ENCODE measurements around the gene TROAP. TPM values are rescaled to one million over a fixed set of nuclear protein-coding genes. Genes with fewer than 3 reads are reported as not detected.

TROAP gene
- total and polyA plus RNA-seq, 9 of the 15 experiments (the other 6 are each of a cell fraction or from before 2014, with no cell fraction given) = 46.4 to 171 (median 59.8) TPM

DNA sequence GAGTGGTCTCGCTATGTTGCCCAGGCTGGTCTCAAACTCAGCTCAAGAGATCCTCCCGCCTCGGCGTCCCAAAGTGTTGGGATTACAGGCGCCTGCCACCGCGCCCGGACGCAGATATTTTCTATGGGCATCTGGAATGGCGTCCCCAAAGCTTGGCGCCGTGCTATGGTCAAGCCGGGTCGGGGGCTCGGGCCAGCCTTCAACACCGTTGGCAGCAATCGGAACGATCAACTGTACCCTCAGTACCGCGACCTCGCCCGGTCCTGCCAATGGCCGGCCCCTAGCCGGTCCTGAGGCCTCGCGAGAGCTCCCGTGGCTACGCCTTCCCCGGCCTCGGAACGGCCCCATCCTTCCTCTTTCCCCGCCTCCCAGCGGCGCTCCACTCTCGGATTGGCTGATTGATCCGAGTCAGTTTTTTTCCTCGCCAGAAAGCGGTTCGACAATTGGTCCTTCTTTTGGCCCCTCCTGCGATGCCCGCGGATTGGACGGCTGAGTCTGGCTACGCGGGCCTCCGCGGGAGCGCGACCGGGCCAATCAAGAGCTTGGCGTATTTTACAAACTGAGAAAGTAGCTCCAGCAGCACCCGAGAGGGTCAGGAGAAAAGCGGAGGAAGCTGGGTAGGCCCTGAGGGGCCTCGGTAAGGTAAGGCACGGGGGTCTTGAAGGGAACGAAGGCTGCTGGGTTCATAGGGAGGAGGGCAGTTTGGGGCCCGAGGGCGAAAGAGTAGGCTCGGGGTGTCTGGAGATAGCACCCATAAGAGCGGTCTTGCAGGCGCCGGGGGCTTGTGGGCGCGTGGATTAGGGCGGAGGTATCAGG is at the start of gene TROAP (continued):
- TF ChIP-seq POLR3A (IDR thresholded peaks at IDR 0.05; ENCODE audit: borderline replicate concordance, extremely low read depth, insufficient read depth, insufficient read length) = no peak
- TF ChIP-seq HNRNPLL (IDR thresholded peaks at IDR 0.05; ENCODE audit: low read depth, low read length, poor library complexity, severe bottlenecking) = peak; percentile 35
- TF ChIP-seq SMARCC2 (IDR thresholded peaks at IDR 0.05; ENCODE audit: low read depth) = no peak
- TF ChIP-seq, protein P1, sequence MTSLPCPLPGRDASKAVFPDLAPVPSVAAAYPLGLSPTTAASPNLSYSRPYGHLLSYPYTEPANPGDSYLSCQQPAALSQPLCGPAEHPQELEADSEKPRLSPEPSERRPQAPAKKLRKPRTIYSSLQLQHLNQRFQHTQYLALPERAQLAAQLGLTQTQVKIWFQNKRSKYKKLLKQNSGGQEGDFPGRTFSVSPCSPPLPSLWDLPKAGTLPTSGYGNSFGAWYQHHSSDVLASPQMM (CRISPR knock-in tag; IDR thresholded peaks at IDR 0.05) = no peak
- TF ChIP-seq GABPB1 (CRISPR knock-in tag; IDR thresholded peaks at IDR 0.05) = no peak
- TF ChIP-seq, protein P2, sequence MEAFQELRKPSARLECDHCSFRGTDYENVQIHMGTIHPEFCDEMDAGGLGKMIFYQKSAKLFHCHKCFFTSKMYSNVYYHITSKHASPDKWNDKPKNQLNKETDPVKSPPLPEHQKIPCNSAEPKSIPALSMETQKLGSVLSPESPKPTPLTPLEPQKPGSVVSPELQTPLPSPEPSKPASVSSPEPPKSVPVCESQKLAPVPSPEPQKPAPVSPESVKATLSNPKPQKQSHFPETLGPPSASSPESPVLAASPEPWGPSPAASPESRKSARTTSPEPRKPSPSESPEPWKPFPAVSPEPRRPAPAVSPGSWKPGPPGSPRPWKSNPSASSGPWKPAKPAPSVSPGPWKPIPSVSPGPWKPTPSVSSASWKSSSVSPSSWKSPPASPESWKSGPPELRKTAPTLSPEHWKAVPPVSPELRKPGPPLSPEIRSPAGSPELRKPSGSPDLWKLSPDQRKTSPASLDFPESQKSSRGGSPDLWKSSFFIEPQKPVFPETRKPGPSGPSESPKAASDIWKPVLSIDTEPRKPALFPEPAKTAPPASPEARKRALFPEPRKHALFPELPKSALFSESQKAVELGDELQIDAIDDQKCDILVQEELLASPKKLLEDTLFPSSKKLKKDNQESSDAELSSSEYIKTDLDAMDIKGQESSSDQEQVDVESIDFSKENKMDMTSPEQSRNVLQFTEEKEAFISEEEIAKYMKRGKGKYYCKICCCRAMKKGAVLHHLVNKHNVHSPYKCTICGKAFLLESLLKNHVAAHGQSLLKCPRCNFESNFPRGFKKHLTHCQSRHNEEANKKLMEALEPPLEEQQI (IDR thresholded peaks at IDR 0.05) = no peak
- no peak for TF ChIP-seq MEIS2 (IDR thresholded peaks at IDR 0.05; ENCODE audit: partially characterized antibody)
- no peak for TF ChIP-seq PHTF2 (CRISPR knock-in tag; IDR thresholded peaks at IDR 0.05)
- TF ChIP-seq FOS (IDR thresholded peaks at IDR 0.05; ENCODE audit: extremely low read depth, insufficient read length) = peak; percentile 88
- TF ChIP-seq BCL6 (CRISPR knock-in tag; IDR thresholded peaks at IDR 0.05) = no peak
- TF ChIP-seq USF1 (CRISPR knock-in tag; IDR thresholded peaks at IDR 0.05) = no peak
- TF ChIP-seq, protein P3, sequence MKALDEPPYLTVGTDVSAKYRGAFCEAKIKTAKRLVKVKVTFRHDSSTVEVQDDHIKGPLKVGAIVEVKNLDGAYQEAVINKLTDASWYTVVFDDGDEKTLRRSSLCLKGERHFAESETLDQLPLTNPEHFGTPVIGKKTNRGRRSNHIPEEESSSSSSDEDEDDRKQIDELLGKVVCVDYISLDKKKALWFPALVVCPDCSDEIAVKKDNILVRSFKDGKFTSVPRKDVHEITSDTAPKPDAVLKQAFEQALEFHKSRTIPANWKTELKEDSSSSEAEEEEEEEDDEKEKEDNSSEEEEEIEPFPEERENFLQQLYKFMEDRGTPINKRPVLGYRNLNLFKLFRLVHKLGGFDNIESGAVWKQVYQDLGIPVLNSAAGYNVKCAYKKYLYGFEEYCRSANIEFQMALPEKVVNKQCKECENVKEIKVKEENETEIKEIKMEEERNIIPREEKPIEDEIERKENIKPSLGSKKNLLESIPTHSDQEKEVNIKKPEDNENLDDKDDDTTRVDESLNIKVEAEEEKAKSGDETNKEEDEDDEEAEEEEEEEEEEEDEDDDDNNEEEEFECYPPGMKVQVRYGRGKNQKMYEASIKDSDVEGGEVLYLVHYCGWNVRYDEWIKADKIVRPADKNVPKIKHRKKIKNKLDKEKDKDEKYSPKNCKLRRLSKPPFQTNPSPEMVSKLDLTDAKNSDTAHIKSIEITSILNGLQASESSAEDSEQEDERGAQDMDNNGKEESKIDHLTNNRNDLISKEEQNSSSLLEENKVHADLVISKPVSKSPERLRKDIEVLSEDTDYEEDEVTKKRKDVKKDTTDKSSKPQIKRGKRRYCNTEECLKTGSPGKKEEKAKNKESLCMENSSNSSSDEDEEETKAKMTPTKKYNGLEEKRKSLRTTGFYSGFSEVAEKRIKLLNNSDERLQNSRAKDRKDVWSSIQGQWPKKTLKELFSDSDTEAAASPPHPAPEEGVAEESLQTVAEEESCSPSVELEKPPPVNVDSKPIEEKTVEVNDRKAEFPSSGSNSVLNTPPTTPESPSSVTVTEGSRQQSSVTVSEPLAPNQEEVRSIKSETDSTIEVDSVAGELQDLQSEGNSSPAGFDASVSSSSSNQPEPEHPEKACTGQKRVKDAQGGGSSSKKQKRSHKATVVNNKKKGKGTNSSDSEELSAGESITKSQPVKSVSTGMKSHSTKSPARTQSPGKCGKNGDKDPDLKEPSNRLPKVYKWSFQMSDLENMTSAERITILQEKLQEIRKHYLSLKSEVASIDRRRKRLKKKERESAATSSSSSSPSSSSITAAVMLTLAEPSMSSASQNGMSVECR (CRISPR knock-in tag; IDR thresholded peaks at IDR 0.05) = peak; percentile 35; the same call in 1 of the 2 replicates
- TF ChIP-seq ZNF165 (CRISPR knock-in tag; IDR thresholded peaks at IDR 0.05; ENCODE audit: borderline replicate concordance) = no peak
- TF ChIP-seq KLF16 (IDR thresholded peaks at IDR 0.05) = no peak
- no peak for TF ChIP-seq ESRRA (IDR thresholded peaks at IDR 0.05; ENCODE audit: borderline replicate concordance, low read depth)
- TF ChIP-seq SMAD1 (IDR thresholded peaks at IDR 0.05; ENCODE audit: low read depth, low read length, partially characterized antibody) = peak; percentile 64
- TF ChIP-seq HOXB6 (CRISPR knock-in tag; IDR thresholded peaks at IDR 0.05; ENCODE audit: borderline replicate concordance) = no peak
- TF ChIP-seq NFXL1 (CRISPR knock-in tag; IDR thresholded peaks at IDR 0.05) = no peak
- TF ChIP-seq RBM17 (IDR thresholded peaks at IDR 0.05; ENCODE audit: borderline replicate concordance, low read depth, low read length) = no peak
- no peak for TF ChIP-seq NR3C1 (CRISPR knock-in tag; IDR thresholded peaks at IDR 0.05)
- TF ChIP-seq MTF1 (CRISPR knock-in tag; IDR thresholded peaks at IDR 0.05; ENCODE audit: borderline replicate concordance) = no peak

Measured in K562 (cell line).